Activated CD4-positive, CD25-positive, alpha-beta regulatory T cell treated with anti-CD3 and anti-CD28 coated beads, Interleukin-2, amount 50 U/mL, for 16 hours (primary cell): ENCODE results near the gene IFI27L2.

Source experiments
- DNase-seq: peaks from one replicate; pipeline ENCODE4 v3.0.0-alpha.2; 2020; ENCODE audit warnings: low read depth, low spot score

IFI27L2 gene

DNA sequence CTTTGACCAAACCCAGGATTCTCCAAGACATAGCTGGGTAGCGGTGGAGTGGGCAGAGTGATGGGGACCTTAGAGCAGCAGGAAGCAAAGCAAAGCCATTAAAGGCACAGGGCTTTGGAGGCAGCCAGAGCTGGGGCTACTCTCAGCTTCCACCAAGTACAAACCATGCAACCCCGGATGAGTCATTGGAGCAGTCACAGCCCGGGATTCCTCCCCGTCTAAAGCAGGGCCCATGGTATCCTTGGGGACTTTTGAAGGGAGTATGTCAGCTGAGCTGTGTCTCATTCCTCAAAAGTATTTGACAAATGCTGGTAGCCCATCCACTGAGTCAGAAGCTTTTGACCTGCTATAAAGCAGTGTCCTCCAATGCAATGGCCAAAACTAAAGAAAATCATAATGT lies 28.6 kb downstream of the IFI27L2 start:
- no peak for DNase-seq

DNA sequence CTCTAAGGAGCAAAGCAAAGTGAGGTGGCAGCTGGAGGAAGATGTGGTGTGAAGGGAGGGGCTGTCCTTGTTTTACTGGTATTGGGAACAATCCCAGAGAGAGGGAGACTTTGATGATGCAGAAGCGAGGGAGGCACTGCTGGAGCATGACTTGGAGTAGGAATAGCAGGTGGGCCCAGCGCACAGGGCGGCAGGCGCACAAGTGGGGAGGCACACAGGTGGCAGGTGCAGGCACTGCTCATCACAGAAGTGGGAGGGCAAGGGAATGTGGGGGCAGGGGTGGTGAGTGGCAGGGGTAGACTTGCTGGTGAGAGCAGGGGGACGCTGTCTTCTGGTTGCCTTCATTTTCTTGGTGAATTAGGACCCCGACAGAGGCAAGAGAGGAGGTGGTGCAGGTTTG lies 30.4 kb downstream of the IFI27L2 start:
- no peak for DNase-seq

DNA sequence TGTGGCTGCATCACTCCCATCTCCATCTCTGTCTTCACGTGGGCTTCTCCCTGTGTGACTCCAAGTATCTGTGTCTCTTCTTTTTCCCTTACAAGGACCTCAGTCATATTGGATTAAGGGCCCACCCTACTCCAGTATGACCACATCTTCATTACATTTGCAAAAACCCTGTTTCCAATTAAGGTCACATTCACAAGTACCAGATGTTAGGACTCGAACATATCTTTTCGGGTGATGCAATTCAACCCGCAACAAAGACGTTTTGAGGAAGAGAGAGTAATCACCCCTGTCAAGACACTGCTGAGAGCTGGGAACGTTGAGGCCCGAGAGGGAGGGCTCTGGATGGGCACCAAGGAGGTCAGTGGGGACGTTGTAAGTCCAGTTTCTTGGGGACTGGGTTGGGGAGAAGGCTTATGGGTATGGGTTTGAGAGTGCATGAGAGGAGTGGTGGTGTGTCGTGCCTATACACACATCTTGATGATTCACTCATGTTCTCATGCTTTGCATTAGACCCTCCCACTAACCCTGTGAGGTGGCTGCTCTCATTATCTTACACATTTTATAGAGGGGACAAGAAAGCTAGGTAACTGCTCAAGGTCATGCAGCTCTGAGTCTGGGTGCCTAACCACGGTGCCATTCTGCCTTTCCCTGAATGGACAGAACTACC lies 30.9 kb downstream of the IFI27L2 start:
- no peak for DNase-seq

DNA sequence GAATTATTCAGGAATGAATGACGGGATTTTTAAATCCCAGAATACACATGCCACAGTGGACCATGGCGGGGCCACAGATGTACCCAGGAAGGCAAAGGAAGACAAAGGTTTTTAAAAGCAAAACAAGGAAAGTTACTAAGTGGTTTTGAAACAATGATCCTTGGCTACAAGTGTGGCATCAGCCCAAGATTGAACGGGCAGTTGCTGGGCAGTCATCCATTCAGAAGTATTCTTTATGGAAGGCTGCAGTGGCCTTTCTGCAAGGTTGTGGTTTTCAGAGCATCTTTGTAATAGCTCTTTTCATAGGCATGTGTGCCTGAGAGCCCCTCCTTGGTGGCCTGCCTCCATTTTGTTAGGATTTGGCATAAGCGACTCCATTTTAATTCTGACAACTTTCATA lies 32.3 kb downstream of the IFI27L2 start:
- no peak for DNase-seq

DNA sequence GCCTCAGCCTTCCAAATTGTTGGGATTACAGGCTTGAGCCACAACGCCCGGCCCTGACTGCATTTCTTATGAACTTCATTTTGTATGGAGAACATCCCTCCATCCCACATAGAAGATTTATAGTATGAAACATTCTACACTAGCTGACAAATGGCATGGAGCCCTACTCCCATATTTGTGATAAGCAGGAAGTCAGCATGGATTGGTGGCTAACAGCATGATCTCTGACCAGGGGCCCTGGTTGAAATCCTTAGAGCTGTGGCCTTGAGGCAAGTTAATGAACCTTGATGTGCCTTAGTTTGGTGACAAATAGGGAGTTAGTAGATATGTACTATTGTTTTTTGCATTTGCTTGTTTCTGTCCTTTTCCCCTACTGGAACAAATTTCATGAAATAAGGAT lies 36.0 kb downstream of the IFI27L2 start:
- no peak for DNase-seq

DNA sequence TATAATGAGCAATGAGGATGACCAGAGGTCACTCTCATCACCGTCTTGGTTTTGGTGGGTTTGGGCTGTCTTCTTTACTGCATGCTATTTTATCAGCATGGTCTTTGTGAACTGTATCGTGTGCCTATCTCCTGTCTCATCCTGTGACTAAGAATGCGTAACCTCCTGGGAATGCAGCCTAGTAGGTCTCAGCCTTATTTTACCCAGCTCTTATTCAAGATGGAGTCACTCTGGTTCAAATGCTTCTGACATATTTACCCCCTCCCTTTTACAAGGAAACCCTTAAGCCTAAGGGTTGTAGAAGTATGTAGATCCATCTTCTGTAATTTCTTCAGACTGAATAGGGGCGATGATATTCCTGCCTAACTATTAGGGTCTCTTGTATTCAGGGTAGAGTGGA lies 39.9 kb downstream of the IFI27L2 start:
- no peak for DNase-seq

DNA sequence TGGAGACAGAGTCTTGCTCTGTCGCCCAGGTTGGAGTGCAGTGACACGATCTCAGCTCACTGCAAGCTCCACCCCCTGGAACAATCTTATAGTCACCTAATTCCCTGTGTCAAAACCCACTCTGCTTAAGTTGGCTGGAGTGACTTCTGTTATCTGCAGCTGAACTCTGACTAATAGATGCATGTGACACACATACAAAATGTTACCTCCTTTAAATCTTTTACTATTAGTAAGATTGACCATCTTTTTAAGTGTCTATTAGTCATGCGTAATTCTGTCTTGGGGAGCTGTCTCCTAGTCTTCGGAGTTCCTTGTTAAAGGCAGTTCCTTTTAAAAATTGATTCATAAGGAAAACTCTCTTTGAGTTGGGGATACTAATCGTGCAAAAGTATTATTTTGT lies 40.9 kb downstream of the IFI27L2 start:
- DNase-seq = no peak

DNA sequence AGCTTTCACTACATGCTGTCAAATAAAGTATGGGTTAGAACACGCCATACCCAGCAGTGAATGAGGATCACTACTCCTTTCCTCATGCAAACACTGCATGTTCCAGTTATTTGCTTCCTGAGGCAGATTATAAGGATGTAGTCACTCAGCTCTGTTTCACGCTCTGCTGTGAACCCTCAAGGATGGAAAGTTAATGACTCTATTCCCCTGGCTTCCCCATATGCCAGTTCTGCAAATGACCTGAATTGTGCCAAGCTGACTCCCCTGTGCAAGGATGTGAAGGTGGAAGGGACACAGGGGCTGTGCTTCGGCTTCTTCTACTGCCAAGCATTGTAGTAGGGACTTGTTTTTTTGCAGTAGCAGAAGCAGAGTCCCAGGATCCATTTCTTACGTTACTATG lies 41.5 kb downstream of the IFI27L2 start:
- no peak for DNase-seq

DNA sequence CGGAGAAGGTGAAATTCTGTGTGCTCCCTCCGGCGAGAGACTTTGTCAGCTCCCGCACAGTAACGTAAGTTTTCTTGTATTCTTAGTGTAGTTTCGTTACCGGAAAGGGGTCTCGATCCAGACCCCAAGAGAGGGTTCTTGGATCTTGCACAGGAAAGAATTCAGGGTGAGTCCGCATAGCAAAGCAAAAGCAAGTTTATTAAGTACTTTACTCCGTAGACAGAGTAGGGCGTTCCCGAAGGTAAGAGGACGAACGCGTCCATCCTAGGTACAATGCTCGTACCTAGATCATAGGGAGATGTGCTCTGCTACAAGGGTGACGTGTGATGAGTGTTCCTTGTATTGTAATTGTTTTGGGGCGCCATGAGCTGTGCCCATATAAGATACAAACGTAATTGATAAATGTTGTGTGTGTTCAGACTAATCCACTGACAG lies 48.0 kb downstream of the IFI27L2 start:
- DNase-seq = no peak

DNA sequence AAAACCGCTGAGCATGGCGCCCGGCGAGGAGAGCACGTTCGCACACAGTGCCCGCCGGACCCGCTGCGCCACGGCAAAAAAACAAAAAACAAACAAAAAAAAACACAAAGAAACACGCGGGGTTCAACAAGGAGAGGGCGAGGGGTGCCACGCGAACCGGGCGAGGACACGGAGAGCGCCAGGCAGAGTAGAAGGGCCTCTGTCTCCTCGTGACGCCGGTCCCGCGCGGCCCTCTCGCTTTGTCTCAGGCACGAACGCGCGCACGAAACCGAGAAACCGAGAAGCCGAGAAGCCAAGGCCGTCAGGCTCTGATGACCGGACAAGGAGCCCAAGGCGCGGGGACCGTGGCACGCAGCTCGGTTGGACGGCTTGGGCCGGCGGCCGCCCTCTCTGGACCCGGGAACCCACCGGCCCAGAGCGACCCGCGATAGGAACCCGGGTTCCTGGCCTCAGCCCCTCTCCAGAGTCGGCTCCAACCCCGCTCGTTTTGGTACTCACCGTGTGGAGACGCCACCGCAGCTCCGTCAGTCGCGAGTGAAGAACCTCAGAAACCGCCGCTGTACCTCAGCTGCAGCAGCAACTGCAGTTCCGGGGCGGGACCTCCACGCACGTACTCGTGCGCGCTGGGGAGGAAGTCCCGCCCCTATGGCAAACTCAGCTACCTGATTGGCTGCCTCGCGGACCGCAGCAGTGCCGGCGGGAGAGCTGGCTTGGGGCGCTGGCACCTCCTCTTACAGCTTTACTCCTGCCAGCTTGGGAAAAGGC lies 48.6 kb downstream of the IFI27L2 start, which contains the start of the genes DDX24 and IFI27L1:
DDX24 (minus strand) TSS at position 582 of the 765 bp plus-strand sequence. CDS start 1,460 bp downstream, outside the sequence.
IFI27L1 (plus strand) TSS at position 690 of the 765 bp plus-strand sequence. CDS start 15,628 bp downstream, outside the sequence.
- DNase-seq = peak; percentile 89

DNA sequence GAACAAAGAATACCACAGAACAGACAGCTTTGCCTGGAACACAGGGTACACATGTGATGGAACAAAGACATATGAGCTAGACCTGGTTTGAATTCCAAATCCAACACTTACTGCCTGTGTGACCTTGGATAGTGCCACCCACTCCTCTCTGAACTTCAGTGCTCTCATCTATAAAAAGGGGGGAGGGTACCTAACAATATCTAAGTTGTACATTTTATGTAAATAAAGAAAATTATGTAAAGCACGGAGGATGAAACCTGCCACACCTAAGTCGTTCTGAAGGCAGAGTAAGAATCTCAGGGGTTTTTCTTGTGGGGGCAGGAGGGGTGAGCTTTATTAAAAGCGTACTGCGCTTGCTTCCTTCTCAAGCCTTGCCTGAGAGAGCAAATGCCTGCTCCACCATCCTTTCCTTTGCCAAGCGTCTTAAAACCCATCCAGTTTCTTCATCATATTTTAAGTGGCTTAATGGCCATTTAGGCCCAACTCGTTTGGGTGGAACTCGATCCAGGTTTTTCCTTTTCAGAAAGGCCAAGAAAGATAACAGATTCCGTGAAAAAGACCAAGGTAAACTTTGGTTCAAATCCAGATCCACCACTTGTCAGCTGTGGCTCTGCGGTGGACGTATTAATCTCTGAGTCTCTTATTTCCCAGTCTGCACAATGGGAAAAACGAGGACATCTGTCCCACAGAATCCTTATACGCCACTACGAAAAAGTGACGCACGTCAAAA lies 49.3 kb downstream of the IFI27L2 start:
- no peak for DNase-seq

DNA sequence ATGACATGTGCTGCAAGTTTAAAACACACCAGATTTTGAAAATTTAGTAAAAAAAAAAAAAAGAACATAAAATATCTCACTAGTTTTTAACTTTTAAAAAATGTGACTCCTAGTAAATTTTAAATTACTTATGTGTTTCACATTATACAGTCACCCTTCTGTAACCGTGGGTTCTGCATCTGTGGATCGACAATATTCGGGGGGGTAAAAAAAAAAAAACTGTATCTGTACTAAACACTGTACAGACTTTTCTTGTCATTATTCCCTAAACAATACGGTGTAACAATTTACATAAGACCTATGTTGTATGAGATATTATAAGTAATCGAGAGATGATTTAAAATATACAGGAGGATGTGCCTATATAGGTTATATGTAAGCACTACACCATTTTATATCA lies 51.6 kb downstream of the IFI27L2 start:
- no peak for DNase-seq
